AG20443 (cell line): ENCODE results near the gene SLC25A36.

ENCODE experiments used
- DNase-seq: peaks from one replicate; pipeline ENCODE4 v3.0.0; 2012; ENCODE audit warnings: low spot score, mixed read lengths

SLC25A36 gene, protein sequence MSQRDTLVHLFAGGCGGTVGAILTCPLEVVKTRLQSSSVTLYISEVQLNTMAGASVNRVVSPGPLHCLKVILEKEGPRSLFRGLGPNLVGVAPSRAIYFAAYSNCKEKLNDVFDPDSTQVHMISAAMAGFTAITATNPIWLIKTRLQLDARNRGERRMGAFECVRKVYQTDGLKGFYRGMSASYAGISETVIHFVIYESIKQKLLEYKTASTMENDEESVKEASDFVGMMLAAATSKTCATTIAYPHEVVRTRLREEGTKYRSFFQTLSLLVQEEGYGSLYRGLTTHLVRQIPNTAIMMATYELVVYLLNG

GRCh38 chr3:140941434-140942220, at the start of gene SLC25A36:
SLC25A36 (plus strand) TSS chr3:140941836; CDS start chr3:140942055, 219 bp downstream.
- DNase-seq, result peak; percentile 95

GRCh38 chr3:140896997-140897396, 44.6 kb upstream of the SLC25A36 start:
- no peak for DNase-seq

GRCh38 chr3:140898340-140899180, 43.1 kb upstream of the SLC25A36 start:
- DNase-seq, result peak; percentile 65

GRCh38 chr3:140899363-140899762, 42.3 kb upstream of the SLC25A36 start:
- no peak for DNase-seq

DNA sequence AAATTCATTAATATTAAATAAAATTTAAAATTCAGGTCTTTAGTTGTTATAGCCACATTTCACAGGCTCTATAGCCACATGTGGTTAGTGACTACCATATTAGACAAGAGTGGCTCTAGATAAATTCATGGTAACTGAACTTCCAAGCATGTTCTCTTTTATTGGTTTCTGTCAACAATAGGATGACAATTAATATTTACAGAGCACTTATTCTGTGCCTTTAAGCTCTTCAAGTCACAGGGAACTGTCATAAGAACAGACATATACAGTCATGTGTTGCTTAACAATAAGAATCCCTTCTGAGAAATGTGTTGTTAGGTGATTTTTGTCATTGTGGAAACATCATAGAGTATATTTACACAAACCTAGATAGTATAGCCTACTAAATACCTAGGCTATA, 38.8 kb upstream of the SLC25A36 start:
- no peak for DNase-seq

DNA sequence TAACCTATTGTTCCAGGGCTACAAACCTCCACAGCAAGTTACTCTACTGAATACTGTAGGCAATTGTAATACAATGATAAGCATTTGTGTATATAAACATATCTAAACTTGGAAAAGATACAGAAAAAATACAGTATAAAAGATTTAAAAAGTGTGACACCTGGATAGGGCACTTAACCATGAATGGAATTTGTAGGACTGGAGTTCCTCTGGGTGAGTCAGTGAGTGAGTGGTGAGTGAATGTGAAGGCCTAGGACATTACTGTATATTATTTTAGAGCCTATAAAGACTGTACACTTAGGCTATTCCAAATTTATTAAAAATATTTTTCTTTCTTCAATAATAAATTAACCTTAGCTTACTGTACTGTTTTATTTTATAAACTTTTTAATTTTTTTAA, 38.4 kb upstream of the SLC25A36 start:
- DNase-seq, result no peak

GRCh38 chr3:140904521-140904920, 37.1 kb upstream of the SLC25A36 start:
- no peak for DNase-seq

- DNase-seq, result no peak
Measured at GRCh38 chr3:140905559-140905958, 36.1 kb upstream of the SLC25A36 start.

DNA sequence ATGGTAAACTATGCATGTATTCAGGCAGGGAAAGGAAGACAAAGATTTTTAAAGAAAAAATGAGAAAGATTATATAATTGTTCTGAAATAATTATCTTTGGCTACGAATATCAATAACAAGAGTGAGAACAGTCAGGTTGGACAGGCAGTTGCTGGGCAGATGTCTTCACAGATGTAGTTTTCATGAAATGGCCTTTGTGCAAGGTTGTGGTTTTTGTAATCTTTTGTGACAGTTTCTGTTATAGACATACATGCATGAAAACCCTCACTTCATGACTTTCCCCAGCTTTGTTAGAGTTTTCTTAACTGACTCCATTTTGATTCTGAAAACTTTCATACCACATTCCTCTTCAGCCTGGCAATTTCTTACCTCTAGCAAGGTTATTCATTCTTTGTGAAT, 34.9 kb upstream of the SLC25A36 start:
- no peak for DNase-seq

GRCh38 chr3:140910860-140911259, 30.8 kb upstream of the SLC25A36 start:
- DNase-seq, result peak; percentile 29

- DNase-seq, result no peak
Measured at GRCh38 chr3:140911822-140912221, 29.8 kb upstream of the SLC25A36 start.

GRCh38 chr3:140913728-140914127, 27.9 kb upstream of the SLC25A36 start:
- DNase-seq, result no peak

DNA sequence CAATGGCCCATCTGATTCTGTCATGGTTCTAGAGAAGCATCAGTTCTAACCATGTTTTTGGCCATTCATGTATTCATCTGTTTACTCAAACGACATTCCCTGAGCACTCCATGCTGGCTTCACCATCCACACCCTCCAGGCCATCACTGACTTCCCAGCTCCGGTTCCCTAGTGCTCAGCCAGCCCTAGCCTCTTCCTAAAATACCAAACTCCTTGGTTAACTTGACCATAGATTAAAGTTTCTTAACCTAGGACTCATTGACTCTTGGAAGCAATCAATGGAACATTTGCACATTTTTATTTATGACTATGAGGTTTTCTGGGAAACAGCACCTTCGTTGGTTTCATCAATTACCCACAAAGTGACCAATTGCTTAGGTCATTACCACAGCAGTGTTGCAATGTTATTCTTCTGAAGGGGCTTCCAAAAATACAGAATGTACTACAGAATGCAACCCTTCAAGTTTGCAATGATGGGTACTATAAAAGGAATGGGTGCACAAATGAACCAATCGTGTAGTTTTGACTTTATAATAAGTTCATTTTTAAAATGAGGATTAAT, 27.2 kb upstream of the SLC25A36 start:
- DNase-seq, result no peak

GRCh38 chr3:140916603-140917002, 25.0 kb upstream of the SLC25A36 start:
- DNase-seq, result no peak

- DNase-seq, result no peak
Measured at GRCh38 chr3:140917772-140918171, 23.9 kb upstream of the SLC25A36 start.

- DNase-seq, result no peak
Measured at GRCh38 chr3:140920029-140920428, 21.6 kb upstream of the SLC25A36 start.

- peak; percentile 38 for DNase-seq
Measured at GRCh38 chr3:140922634-140923033, 19.0 kb upstream of the SLC25A36 start.

DNA sequence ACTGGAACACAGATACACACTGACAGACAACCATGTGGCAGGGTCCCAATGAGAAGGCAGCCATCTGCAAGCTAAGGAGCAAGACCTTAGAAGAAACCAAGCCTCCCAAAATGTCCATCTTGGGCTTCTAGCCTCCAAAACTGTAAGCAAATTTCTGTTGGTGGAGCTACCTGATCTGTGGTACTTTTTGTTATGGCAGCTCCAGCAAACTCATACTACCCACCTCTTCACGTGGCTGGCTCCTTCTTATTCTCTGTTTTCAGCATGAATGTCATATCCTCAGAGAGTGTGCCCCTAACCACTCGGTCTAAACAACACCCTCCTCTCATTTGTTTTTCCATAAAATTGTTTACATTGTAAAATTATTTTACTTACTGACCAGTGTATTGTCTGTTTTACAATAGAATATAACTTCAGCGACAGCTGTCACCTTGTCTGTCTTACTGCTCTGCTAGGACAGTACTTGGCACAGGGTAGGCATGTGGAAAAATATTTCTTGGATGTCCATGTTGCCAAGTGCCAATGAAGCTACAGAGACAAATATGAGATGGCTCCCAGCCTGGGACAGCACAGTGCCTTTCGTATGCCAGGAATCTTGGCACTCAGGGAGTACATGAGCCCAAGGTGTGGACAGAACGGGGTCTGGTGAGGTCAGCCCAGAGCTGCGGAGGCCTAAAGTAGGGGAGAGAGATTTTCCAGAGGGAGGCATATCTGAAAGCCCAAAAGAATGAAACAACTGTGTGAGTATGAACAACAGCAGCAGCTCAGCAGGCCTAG, 17.4 kb upstream of the SLC25A36 start:
- no peak for DNase-seq

DNA sequence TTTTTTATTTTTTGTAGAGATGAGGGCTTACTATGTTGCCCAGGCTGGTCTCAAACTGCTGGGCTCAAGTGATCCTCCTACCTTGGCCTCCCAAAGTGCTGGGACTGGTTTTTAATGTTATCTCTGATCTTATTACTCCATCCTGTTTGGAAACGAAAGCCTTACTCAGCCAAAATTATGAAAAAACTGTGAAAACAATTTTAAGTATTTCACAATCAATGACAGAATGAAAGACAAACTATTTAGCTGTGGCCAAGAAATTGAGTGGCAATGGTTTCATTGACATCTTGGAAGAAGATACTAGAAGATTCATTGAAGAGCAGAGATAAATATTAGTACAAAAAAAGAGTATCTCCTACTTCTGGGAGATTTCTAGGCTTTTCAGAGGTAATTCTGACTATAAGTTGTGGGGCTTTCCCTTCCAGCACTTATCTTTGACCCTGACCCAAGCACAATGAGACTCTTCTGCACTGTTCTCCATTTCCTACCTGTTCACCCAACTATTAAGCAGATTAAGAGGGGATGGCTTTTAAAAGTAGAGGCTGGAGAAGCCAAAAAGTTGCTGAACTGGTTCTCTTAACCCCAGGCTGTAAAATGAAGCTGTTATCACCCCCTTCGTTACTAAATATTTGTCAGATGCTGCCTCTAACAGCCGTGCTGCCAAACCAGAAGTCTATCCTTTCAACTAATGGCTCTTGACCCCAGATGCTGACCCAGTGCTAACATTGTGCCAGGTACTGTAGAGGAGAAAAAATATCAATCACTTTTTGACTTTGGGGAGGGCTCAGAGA, 14.2 kb upstream of the SLC25A36 start:
- DNase-seq, result no peak

DNA sequence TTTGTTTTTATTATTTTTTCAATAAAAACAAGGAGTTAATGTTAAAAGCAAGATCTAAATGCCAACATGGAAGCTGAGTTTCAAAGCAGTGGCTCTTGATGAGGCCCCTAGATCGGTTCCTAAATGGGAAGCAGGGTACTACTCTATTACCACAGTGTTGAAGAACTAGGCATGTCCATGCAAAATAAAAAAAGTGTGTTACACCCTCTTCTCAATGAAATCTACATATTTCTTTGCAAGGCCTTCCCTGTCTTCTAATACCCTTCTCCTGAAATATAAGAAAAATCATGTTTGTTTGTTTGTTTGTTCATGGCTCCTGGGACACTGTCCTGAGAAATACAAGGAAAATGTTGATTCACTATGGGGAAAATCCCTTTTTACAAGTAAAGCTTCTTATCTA, 12.2 kb upstream of the SLC25A36 start:
- DNase-seq, result no peak
